Measurements from ENCODE around the gene MRPL24.

Gene MRPL24

DNA sequence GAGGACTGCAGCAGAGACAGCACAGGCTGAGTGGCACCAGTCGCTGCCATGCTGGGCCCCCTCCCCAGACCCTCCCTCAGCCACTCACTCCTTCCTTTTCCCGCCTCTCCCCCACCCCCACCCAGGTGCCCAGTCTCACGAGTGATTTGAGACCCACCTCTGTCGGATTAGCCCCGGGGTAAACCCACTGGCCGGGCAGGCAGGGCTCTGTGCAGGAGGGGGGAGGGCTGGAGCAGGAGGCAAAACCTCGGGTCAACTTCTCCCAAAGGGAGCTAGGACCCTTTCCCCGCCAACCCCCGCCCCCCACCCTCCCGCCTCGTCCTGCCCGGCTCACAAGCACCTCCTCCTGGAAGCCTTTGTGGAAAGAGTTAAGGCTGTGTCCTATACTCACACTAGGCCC lies 3.5 kb upstream of the MRPL24 start:
- DNase-seq (ENCODE audit: low read depth in 2 of 2, low spot score in 1 of 2), result no peak

DNA sequence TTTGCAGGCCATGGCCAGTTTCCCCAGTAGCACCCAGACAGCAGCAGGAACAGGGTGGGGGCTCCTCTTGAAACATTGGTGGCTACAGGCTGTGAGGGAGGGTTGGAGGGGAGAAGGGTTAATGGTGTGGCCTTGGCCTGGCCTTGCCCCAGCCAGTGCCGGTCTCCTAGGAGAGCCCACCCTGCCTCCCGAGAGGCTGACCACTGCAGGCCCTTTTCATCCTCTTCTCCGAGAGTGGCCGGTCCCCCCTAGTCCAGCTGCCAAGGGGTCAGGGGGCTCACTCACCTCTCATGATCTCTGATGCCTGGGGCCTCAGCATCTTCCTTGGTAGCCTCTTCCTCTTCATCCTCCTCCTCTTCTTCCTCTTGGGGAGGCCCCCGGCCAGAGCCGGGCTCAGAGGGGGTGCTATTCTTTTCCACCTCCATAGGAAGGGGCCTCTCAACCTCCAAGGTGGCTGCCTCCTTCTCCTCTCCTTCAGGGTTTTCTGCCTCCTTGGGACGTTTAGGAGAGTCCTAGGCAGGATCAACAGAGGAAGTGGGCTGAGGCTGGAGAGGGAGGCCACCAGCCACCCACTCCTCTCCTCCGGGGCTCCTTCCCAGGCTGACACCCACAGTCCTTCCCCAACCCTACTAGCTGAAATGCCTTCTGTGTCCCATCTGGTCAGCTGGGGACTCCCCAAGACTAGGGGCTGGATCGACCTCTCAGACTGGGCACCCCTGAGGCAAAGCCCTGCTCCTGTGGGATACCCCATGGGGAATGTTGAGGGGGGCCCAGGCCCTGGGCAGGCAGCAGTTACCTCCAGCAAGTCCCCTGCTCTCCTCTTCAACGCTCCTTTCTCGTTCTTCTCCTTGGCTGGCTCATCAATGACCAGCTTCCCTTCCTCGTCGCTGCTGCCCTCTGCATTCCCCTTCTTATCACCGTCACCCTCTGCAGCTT lies 2.7 kb upstream of the MRPL24 start:
- DNase-seq (ENCODE audit: low read depth in 2 of 2, low spot score in 1 of 2), result no peak

GRCh38 chr1:156742801-156743200 lies 1.9 kb upstream of the MRPL24 start:
- no peak for DNase-seq (ENCODE audit: low read depth in 2 of 2, low spot score in 1 of 2)

DNA sequence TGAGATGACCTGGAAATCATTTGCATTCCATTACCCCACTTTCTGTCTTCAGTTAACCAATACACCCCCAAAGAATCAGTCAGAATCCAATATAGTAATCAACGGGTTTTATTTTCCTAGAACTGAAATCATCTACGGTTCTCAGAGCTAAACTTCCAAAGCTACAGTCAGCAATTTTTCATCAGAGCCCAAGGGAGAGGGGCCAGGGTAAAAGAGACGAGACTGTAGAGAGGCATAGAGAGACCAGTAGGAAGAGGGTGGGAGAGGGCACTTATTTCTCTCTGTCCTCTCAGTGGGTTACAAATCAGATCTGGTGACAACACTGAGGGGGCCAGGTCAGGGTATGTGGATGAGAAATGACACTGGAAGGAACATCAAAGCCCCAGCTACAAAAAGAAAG lies 1.1 kb upstream of the MRPL24 start:
- DNase-seq (ENCODE audit: low read depth in 2 of 2, low spot score in 1 of 2), result no peak

GRCh38 chr1:156741481-156741983 lies 644 bp upstream of the MRPL24 start:
- no peak for DNase-seq (ENCODE audit: low read depth in 2 of 2, low spot score in 1 of 2)

GRCh38 chr1:156740237-156740740 lies 599 bp downstream of the MRPL24 start:
- no peak for DNase-seq (ENCODE audit: low read depth in 2 of 2, low spot score in 1 of 2)

- DNase-seq (ENCODE audit: low read depth in 2 of 2, low spot score in 1 of 2), result no peak
These were observed 2.0 kb downstream of the MRPL24 start for GRCh38 chr1:156738916-156739315.

GRCh38 chr1:156738407-156738806 lies 2.5 kb downstream of the MRPL24 start:
- DNase-seq (ENCODE audit: low read depth in 2 of 2, low spot score in 1 of 2), result no peak

DNA sequence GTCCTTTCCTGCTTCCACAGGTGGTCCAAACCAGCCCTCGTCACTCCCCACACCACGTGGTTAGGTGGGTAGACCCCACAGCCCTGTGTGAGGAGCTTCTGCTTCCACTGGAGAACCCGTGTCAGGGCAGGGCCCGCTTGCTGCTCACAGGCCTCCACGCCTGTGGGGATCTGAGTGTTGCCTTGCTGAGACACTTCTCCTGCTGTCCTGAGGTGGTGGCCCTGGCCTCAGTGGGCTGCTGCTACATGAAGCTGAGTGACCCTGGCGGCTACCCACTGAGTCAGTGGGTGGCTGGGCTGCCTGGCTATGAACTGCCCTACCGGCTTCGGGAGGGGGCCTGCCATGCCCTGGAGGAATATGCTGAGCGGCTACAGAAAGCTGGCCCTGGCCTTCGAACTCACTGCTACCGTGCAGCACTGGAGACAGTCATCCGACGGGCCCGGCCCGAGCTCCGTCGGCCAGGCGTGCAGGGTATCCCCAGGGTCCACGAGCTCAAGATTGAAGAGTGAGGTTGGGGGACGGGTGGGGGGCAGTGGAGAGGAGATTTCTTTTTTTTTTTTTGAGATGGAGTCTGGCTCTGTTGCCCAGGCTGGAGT lies 6.8 kb downstream of the MRPL24 start:
- no peak for DNase-seq (ENCODE audit: low read depth in 2 of 2, low spot score in 1 of 2)

DNA sequence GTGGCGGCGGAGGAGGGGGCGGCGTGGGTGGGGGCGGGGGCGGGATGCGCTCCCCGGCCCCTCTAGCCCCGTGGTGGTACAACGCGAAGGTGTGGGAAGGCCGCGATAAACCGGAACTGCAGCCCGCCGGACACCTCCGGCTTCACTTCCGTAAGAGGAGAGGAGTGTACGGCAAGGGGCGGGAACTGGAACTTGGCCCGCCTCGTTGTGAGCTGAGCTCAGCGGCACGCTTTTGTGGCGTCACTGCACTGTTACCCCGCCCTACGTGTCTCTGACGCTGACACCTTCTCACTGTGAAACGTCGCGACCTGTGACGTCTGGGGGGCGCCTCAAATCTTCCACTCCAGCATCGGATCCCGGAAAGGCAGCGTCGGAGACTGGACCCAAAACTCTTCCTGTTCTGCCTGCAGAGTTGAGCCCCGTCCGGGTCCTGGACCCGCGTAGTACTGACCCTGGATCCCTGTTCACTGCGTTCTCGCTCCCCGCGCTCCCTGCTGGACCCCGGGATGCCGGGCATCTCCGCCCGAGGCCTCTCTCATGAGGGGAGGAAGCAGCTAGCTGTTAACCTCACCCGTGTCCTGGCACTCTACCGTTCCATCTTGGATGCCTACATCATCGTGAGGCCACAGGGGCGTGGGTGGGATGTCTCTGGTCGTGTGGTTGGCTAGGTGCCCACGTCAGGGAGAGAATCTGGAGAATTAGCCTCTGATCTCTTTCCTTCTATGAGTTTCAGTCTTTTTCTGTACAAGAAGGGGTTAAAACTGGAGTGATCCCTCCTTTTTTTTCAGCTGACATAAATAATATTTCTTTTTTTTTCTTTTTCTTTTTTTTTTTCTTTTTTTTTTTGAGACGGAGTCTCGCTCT lies 12.1 kb downstream of the MRPL24 start, which contains the start of gene ISG20L2:
TSS of gene ISG20L2 (minus strand) at position 168 of the 864 bp plus-strand sequence. CDS start 1,114 bp downstream, outside the sequence.
- DNase-seq (ENCODE audit: low read depth in 2 of 2, low spot score in 1 of 2), result peak; percentile 89 to 90

GRCh38 chr1:156727926-156728598 lies 12.8 kb downstream of the MRPL24 start, which contains the start of gene METTL25B:
Gene METTL25B (plus strand): TSS chr1:156728469. CDS start chr1:156729105, 636 bp downstream.
- peak in 1 of 2 donors; percentile 39 for DNase-seq (ENCODE audit: low read depth in 2 of 2, low spot score in 1 of 2)

DNA sequence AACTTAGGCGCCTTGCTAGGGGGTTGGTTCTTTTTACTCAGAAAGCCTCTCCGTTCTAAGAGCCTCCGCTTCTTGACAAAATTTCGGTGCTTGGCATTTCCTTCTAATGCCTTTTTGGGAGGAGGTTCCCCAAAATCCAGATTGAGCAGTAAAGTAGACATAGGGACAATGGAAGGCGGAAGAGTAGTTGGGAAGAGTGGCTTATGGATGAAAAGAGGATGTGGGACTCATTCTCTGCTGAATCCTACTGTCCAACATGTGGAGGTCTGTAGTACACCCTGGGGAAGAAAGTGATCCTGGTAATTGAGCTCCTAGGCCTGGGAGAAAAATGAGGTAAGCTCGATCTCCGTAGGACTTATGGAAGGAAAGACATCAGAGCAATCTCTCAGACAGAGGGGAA lies 13.4 kb downstream of the MRPL24 start:
- DNase-seq (ENCODE audit: low read depth in 2 of 2, low spot score in 1 of 2), result no peak

DNA sequence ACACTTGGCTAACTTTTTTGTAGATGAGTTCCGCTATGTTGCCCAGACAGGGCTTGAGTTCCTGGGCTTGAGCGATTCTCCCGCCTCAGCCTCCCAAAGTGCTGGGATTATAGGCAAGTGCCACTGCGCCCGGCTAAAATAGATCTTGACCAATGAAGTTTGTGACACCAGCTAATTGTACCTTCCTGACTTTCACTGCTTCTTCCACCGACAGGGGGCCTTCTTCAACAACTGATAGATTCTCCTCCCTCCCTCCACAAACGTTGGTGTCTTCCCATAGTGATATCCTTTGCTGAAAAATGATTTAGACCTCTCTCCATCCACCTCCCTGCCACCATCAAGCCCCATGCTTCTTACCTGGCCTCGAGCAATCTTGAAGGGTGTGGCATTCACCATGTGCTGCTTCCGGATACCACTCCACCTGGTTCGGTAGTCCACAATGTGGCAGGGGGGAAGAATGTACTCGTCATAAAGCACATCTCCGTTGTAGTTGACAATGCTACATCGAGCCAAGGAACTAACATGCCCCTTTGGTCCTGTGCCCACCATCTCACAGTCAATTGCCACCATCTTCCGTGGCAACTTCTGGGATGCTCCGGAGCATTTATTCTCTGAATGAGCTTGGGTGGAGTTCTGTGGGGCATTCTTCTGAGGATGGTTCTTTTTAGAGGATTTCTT lies 14.2 kb downstream of the MRPL24 start:
- no peak for DNase-seq (ENCODE audit: low read depth in 2 of 2, low spot score in 1 of 2)

DNA sequence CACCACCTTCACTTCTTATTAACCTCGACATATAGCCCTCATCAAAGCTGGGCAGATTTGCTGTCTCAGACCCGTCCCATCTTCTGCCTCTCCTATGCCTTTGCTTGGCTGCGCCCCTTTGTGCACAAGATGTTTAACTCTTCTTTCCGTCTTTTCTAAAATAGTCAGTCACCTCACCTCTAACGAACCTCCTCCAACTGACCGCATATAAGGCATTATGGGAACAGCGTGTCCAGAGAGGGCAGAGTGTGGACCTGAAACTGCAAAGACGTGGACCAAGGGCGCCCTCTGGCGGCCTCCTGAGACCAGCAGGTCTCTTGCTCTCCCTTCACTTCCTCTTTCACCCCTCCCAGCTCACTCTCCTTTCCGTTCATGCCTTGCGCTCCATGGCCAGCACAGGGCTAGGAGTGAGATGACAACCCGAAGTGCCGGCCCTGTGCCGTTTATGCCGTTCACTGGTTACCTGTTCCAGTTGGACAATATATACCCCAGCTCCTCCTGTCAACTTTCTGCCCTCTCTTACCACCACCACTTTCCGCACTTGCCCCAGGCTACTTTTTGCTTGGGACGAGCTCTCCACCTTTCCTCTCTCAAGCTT lies 15.1 kb downstream of the MRPL24 start:
- peak; percentile 46 for DNase-seq (ENCODE audit: low read depth in 2 of 2, low spot score in 1 of 2)

- no peak for DNase-seq (ENCODE audit: low read depth in 2 of 2, low spot score in 1 of 2)
These were observed 19.4 kb downstream of the MRPL24 start for GRCh38 chr1:156721535-156721934.

GRCh38 chr1:156721131-156721530 lies 19.8 kb downstream of the MRPL24 start:
- DNase-seq (ENCODE audit: low read depth in 2 of 2, low spot score in 1 of 2), result no peak

DNA sequence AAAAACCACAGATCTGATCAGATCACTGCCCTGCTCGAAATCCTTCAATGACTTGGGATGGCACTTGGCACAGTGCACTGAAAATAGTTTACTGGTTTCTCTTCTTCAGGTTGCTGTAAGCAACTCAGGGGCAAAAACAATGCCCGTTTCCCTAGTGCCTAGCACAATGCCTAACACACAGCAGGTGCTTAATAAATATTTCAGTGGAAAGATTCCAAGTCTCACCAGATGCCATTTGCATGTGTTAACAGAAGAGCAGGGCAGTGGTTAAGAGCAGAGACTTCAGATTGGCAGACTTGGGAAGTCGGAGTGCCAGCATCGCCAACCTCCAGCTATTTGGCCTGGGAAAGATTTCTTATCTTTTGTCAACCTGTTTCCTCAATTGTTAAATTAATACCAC lies 23.5 kb downstream of the MRPL24 start:
- no peak for DNase-seq (ENCODE audit: low read depth in 2 of 2, low spot score in 1 of 2)

GRCh38 chr1:156714830-156715229 lies 26.1 kb downstream of the MRPL24 start:
- no peak for DNase-seq (ENCODE audit: low read depth in 2 of 2, low spot score in 1 of 2)

GRCh38 chr1:156712626-156713025 lies 28.3 kb downstream of the MRPL24 start:
- no peak for DNase-seq (ENCODE audit: low read depth in 2 of 2, low spot score in 1 of 2)

Data from stimulated activated CD8-positive, alpha-beta memory T cell treated with anti-CD3 and anti-CD28 coated beads, Interleukin-4, amount 100 ng/mL, for 4 hours (primary cell).